ENCODE measurements around the gene D2HGDH. TPM values are rescaled to one million over a fixed set of nuclear protein-coding genes. Genes with fewer than 3 reads are reported as not detected.
A peak's percentile ranks its signal among the peaks of the same experiment; 100 is the strongest.
"Not testable (repeated sequence)": the region's sequence is repeated elsewhere in the genome, so short reads cannot be mapped to it uniquely, and the experiment has no call there.

Gene D2HGDH
- total RNA-seq, 1 experiment from 2014 or later, result 131 TPM

- ChIA-PET POLR2A (ENCODE audit: unreplicated experiment) (interaction anchor here (0.7 kb wide), 1 partner anchor 118 kb away, joined by 4 read pairs; no protein-coding TSS in a partner anchor), CTCF (interaction anchor here (0.6 kb wide), 1 partner anchor 15 kb away, joined by 5 read pairs; no protein-coding TSS in a partner anchor)
- H4K20me1 ChIP-seq (ENCODE audit: insufficient read depth), result no peaks in the 10 kb centered on the region; the same call in 1 of the 2 replicates
- H3K36me3 ChIP-seq (ENCODE audit: low read depth), result no peaks in the 10 kb centered on the region
- BruUV-seq (replicated peaks), result no TSS peak
- H3K9me3 ChIP-seq (ENCODE audit: insufficient read depth, low read depth), result no peaks in the 10 kb centered on the region
- H3K27me3 ChIP-seq (ENCODE audit: insufficient read depth, low read depth), result peaks cover 9% of the 10 kb centered on the region; the same call in 1 of the 2 replicates
- H3K27ac ChIP-seq, result no peak overlapping the region
- H3K9me2 ChIP-seq (ENCODE audit: insufficient read depth), result no peaks in the 10 kb centered on the region
- intact Hi-C loops (cut with micrococcal nuclease; ENCODE audit: unreplicated experiment), result no loop called here
- 0 out of 2 replicates have a peak, but pooled peaks cover under 1% of the 10 kb centered on the region for H3F3A ChIP-seq (ENCODE audit: insufficient read depth, low read depth)
- DNase-seq, result no peak
- H3K4me1 ChIP-seq (replicated peaks; ENCODE audit: insufficient read depth), result peaks cover 8% of the 10 kb centered on the region
- H2AFZ ChIP-seq, result no peak overlapping the region
- H3K4me3 ChIP-seq, result no peak overlapping the region
- no peak overlapping the region for H3K4me2 ChIP-seq
- TF ChIP-seq EZH2 (IDR thresholded peaks at IDR 0.05; ENCODE audit: low read depth) (no peak), CTCF (conservative IDR thresholded peaks at IDR 0.05) (no peak)
- no peaks in the 10 kb centered on the region for H3K79me2 ChIP-seq (ENCODE audit: low read depth)
Observed at GRCh38 chr2:241788135-241788534, 53.7 kb downstream of the D2HGDH start.

DNA sequence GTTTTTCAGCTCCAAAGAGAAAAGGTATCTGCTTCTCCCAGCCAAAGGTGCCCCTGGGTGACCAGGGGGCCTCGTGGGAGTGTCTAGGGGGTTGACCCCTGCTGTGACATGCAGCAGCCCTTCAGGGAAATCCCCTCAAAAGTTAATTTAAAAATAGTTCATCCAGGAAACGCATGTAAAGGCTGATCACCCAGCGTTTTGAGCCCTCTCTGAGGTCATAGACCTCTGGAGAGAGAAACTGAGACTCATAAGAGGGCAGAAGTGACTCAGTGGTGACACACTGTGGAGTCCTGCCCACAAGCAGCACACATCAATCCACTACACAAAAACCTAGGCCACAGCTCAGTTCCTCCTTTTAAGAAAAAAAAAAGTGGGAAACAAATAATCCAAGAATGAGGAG lies 54.1 kb downstream of the D2HGDH start:
- H3K79me2 ChIP-seq (ENCODE audit: low read depth), result no peaks in the 10 kb centered on the region
- intact Hi-C loops (cut with micrococcal nuclease; ENCODE audit: unreplicated experiment), result no loop called here
- no peaks in the 10 kb centered on the region for H3K9me3 ChIP-seq (ENCODE audit: insufficient read depth, low read depth)
- H3K9me2 ChIP-seq (ENCODE audit: insufficient read depth), result no peaks in the 10 kb centered on the region
- no peak overlapping the region for H2AFZ ChIP-seq
- H3K4me1 ChIP-seq (replicated peaks; ENCODE audit: insufficient read depth), result peaks cover 8% of the 10 kb centered on the region
- H3K4me2 ChIP-seq, result no peak overlapping the region
- H3K27me3 ChIP-seq (ENCODE audit: insufficient read depth, low read depth), result peaks cover 9% of the 10 kb centered on the region; the same call in 1 of the 2 replicates
- no peak for DNase-seq
- H3F3A ChIP-seq (ENCODE audit: insufficient read depth, low read depth), result 0 out of 2 replicates have a peak, but pooled peaks cover 5% of the 10 kb centered on the region
- BruUV-seq (replicated peaks), result no TSS peak
- TF ChIP-seq EZH2 (IDR thresholded peaks at IDR 0.05; ENCODE audit: low read depth), result no peak
- no peak for TF ChIP-seq CTCF (conservative IDR thresholded peaks at IDR 0.05)
- no peak overlapping the region for H3K4me3 ChIP-seq
- H3K27ac ChIP-seq, result no peak overlapping the region
- CTCF ChIA-PET, result no interaction called here
- no peaks in the 10 kb centered on the region; the same call in 1 of the 2 replicates for H4K20me1 ChIP-seq (ENCODE audit: insufficient read depth)
- H3K36me3 ChIP-seq (ENCODE audit: low read depth), result no peaks in the 10 kb centered on the region
- POLR2A ChIA-PET (ENCODE audit: unreplicated experiment), result interaction anchor here (0.7 kb wide), 1 partner anchor 119 kb away, joined by 4 read pairs; no protein-coding TSS in a partner anchor

GRCh38 chr2:241791385-241791784 lies 57.0 kb downstream of the D2HGDH start:
- BruUV-seq (replicated peaks); H3K27ac ChIP-seq; H3K36me3 ChIP-seq (ENCODE audit: low read depth); H2AFZ ChIP-seq; H4K20me1 ChIP-seq (ENCODE audit: insufficient read depth); H3K4me2 ChIP-seq; H3K4me1 ChIP-seq (replicated peaks; ENCODE audit: insufficient read depth); H3F3A ChIP-seq (ENCODE audit: insufficient read depth, low read depth); H3K27me3 ChIP-seq (ENCODE audit: insufficient read depth, low read depth); POLR2A ChIA-PET (ENCODE audit: unreplicated experiment); CTCF ChIA-PET; H3K9me2 ChIP-seq (ENCODE audit: insufficient read depth); H3K79me2 ChIP-seq (ENCODE audit: low read depth); H3K9me3 ChIP-seq (ENCODE audit: insufficient read depth, low read depth); H3K4me3 ChIP-seq: not testable (repeated sequence)
- DNase-seq, result peak; percentile 71 to 79
- intact Hi-C loops (cut with micrococcal nuclease; ENCODE audit: unreplicated experiment), result loop anchor here (2.0 kb wide), 1 partner anchor 17 kb away; no protein-coding TSS in a partner anchor

DNA sequence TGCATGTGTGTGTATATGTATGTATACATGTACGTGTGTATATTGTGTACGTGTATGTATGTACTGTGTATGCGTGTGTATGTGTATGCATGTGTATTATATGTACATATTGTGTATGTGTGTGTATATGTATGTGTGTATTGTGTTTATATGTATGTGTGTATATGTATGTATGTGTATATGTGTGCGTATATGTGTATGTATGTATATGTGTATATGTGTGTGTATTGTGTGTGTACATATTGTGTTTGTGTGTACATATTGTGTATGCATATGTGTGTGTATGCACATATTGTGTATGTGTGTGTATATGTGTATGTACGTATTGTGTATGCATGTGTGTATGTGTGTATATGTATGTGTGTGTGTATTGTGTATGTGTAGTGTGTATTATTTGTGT lies 59.0 kb downstream of the D2HGDH start:
- TF ChIP-seq CTCF (conservative IDR thresholded peaks at IDR 0.05), result no peak
- TF ChIP-seq EZH2 (IDR thresholded peaks at IDR 0.05; ENCODE audit: low read depth), result no peak
- no peaks in the 10 kb centered on the region for H3K36me3 ChIP-seq (ENCODE audit: low read depth)
- H3F3A ChIP-seq (ENCODE audit: insufficient read depth, low read depth), result 0 out of 2 replicates have a peak, but pooled peaks cover 8% of the 10 kb centered on the region
- H3K9me3 ChIP-seq (ENCODE audit: insufficient read depth, low read depth), result no peaks in the 10 kb centered on the region
- peaks cover 8% of the 10 kb centered on the region for H3K4me1 ChIP-seq (replicated peaks; ENCODE audit: insufficient read depth)
- no peaks in the 10 kb centered on the region for H3K79me2 ChIP-seq (ENCODE audit: low read depth)
- DNase-seq, result no peak
- 0 out of 2 replicates have a peak, but pooled peaks cover 9% of the 10 kb centered on the region for H3K27me3 ChIP-seq (ENCODE audit: insufficient read depth, low read depth)
- no peak overlapping the region for H3K27ac ChIP-seq
- no peak overlapping the region for H2AFZ ChIP-seq
- no peaks in the 10 kb centered on the region; the same call in 1 of the 2 replicates for H4K20me1 ChIP-seq (ENCODE audit: insufficient read depth)
- no peaks in the 10 kb centered on the region for H3K9me2 ChIP-seq (ENCODE audit: insufficient read depth)
- no TSS peak for BruUV-seq (replicated peaks)
- no peak overlapping the region for H3K4me2 ChIP-seq
- H3K4me3 ChIP-seq, result no peak overlapping the region
- ChIA-PET POLR2A (ENCODE audit: unreplicated experiment) (no interaction called here), CTCF (no interaction called here)
- intact Hi-C loops (cut with micrococcal nuclease; ENCODE audit: unreplicated experiment), result no loop called here
